SK-N-MC (cell line): Measurements from ENCODE around the gene CCDC6.

Experiments
- FOXP2 ChIP-seq: optimal IDR thresholded peaks from 2 replicates; pipeline ENCODE3; 2011; ENCODE audit warnings: mild to moderate bottlenecking, moderate library complexity; ENCODE audit not compliant: insufficient read depth; ENCODE audit errors: extremely low read length, control extremely low read depth
- POLR2AphosphoS5 ChIP-seq: IDR thresholded peaks from 2 replicates; pipeline ENCODE4 v1.6.1; 2012; ENCODE audit warnings: mild to moderate bottlenecking, low read depth, low read length, borderline replicate concordance

DNA sequence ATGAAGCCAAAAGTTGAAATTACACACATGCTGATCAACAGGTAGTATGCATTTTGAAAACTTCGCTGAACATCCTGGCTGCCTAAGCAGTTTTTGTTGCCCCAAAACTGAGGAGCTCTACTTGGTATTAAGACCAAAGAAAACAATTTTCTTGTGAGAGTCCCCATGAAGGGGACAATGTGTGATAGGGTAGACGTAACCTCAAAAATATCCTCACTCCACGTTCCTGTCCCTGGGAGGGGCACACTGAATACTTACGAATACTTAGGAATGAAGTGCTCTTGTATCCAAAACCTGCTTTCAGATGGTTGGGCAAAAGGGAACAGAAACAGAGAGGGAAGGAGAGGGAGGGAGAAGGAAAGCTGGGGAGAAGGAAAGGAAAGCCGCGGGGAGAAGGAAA, 24.7 kb downstream of the CCDC6 start:
- TF ChIP-seq POLR2AphosphoS5 (no peak), FOXP2 (no peak)
